Activated CD4-positive, alpha-beta memory T cell treated with anti-CD3 and anti-CD28 coated beads for 36 hours (primary cell): ENCODE measurements around the gene STRN3. TPM values are rescaled to one million over a fixed set of nuclear protein-coding genes. Genes with fewer than 3 reads are reported as not detected.

Source experiments
- CTCF ChIA-PET: fragments of 350-600 bp; sonication (Branson Sonifier 250); formaldehyde crosslinking; loops from one replicate; lab custom pipeline; 2021; ENCODE audit warnings: antibody characterized with exemption, inconsistent platforms; lab: Charles Lee
- POLR2A ChIA-PET: fragments of 350-600 bp; sonication (Branson Sonifier 250); formaldehyde crosslinking; loops from one replicate; lab custom pipeline; 2021; ENCODE audit warnings: antibody characterized with exemption; lab: Charles Lee
- DNase-seq: peaks from one replicate; pipeline ENCODE4 v3.0.0-alpha.2; 2020
- H3K27ac Mint-ChIP-seq: one replicate; pipeline ENCODE4 v1.8.0; 2021; ENCODE audit warnings: mixed read lengths
- H3K27me3 Mint-ChIP-seq: one replicate; pipeline ENCODE4 v1.8.0; 2021; ENCODE audit warnings: mixed read lengths
- H3K36me3 Mint-ChIP-seq: one replicate; pipeline ENCODE4 v1.8.0; 2021; ENCODE audit warnings: mixed read lengths
- H3K4me1 Mint-ChIP-seq: one replicate; pipeline ENCODE4 v1.8.0; 2021; ENCODE audit warnings: low read depth, mixed read lengths
- H3K4me3 Mint-ChIP-seq: one replicate; pipeline ENCODE4 v1.8.0; 2021; ENCODE audit warnings: mild to moderate bottlenecking, mixed read lengths
- H3K9me3 Mint-ChIP-seq: one replicate; pipeline ENCODE4 v1.8.0; 2021; ENCODE audit warnings: mixed read lengths
- intact Hi-C: fragments of 100-400 bp; cut with micrococcal nuclease; formaldehyde crosslinking; loops from one replicate; pipeline ENCODE4 v1.15.1; 2023
- total RNA-seq, 2 experiments: library from RNA; stranded (reverse); gene quantifications; one replicate each; pipeline ENCODE4 v1.2.3, GENCODE V29; 2021

Gene STRN3
- total RNA-seq, 2 experiments from 2014 or later, result 17.4 to 19.4 TPM

DNA sequence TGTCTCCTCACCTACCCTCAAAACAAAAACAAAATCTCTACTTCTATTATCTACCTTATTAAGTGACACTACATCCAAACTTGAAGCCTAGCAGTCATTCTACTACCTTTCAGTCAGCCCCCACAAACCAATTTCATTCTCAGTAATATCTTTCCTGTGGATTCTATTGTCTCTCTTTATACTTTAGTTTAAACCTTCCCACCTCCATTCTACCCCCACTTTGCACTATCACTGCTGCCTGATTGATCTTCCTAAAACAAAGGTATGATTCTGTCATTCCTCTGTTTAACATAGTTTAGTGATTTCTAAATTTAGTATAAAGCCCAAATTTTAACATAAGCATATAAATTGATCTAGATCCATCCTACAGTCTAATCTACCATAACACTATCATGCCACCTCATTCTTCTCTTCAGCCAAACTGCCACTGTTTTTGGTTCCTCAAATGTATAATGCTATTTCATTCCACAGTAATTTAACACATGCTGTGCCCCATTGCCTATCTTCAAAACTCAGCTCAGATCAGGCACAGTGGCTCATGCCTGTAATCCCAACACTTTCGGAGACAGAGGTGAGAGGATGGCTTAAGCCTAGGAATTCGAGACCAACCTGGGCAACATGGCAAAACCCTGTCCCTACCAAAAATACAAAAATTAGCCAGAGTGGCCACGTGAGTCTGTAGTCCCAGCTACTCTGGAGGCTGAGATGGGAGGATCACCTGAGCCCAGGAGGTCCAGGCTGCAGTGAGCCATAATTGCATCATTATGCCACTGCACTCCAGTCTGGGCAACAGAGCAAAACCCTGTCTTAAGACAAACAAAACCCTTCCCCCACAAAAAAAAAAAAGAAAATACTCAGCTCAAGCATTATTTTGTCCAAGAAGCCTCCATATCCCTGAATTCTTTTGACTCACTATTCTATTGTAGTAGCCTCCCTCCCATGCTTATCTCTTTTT lies 3.1 kb upstream of the STRN3 start:
- intact Hi-C loops, result loop anchor here (5.0 to 10.0 kb wide), 3 partner anchors 54 to 1046 kb away; partner anchors contain the start of gene ARHGAP5
- Mint-ChIP-seq H3K4me1 (peaks cover 49% of the 10 kb centered on the region), H3K27me3 (no peaks in the 10 kb centered on the region), H3K27ac (peak overlapping the region; percentile 7), H3K4me3 (no peak overlapping the region), H3K36me3 (no peaks in the 10 kb centered on the region), H3K9me3 (no peaks in the 10 kb centered on the region)
- DNase-seq, result no peak
- POLR2A ChIA-PET, result no interaction called here
- CTCF ChIA-PET, result no interaction called here

DNA sequence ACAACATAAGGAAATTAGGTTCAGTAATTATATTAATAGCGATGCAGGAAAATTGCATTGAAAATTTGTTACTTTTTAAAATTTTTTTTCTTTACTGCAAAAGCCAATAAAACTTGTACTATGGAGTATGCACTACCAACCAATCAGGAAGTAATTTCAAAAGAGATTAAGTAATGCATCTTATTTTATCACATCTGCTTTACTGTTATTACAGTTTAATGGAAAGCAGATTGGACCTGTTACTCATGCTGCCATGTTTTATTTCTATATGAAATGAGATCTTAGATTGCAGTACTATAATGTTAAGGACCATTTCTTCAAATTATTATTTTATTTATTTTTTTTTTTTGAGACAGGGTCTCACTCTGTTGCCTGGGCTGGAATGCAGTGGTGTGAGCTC lies 1.7 kb upstream of the STRN3 start:
- H3K4me1 Mint-ChIP-seq, result peaks cover 57% of the 10 kb centered on the region
- no peaks in the 10 kb centered on the region for H3K27me3 Mint-ChIP-seq
- intact Hi-C loops, result loop anchor here (2.0 to 10.0 kb wide), 4 partner anchors 53 to 1047 kb away; partner anchors contain the start of genes ARHGAP5 and HECTD1
- ChIA-PET POLR2A (no interaction called here), CTCF (interaction anchor here (0.5 kb wide), 1 partner anchor 257 kb away, joined by 3 read pairs; no protein-coding TSS in a partner anchor)
- no peak for DNase-seq
- no peak overlapping the region for H3K4me3 Mint-ChIP-seq
- no peak overlapping the region for H3K27ac Mint-ChIP-seq
- no peaks in the 10 kb centered on the region for H3K9me3 Mint-ChIP-seq
- H3K36me3 Mint-ChIP-seq, result no peaks in the 10 kb centered on the region

DNA sequence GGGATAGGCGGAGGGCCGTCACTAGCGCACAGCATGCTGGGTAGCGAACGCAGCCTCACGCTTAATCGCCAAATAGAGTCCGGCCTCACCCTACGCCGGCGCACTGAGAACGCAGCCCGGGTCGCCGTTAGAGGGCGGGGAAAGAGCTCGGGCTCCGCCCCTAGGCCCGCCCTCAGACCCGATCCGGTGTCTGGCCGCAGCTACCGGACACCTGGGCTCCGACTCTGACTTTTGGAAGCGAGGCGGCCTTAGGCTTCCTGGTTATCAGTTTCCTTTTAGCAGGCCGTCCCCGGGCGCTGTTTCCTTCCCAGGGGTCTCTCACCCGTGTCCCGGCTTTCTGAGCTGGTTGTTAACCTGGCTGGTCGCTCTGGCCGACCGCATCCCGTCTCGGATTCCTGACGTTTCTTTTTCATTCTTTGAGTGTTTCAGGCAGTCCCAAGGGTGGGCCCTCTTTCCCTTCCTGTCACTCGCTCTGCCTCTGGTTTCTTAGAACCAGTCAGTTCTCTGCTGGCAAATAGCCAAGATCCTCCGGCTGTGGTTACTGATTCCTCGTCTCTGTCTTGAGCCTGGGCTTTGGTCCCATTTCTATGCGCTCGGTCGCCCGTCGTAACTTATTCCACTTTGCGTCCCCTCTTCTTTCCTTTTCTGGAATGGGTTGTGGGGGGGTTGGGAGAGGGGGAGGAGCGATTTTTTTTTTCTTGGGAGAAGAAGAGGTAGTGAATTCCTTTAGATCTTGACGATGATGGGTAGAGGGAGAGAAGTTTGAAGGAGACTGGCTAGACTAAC lies 464 bp upstream of the STRN3 start:
- intact Hi-C loops, result loop anchor here (1.0 to 10.0 kb wide), 8 partner anchors 31 to 1048 kb away; partner anchors contain the start of genes ARHGAP5, DTD2, HECTD1 and SCFD1
- Mint-ChIP-seq H3K36me3 (peaks cover under 1% of the 10 kb centered on the region), H3K4me3 (peak overlapping the region; percentile 92), H3K4me1 (peaks cover 56% of the 10 kb centered on the region), H3K27me3 (no peaks in the 10 kb centered on the region), H3K27ac (peak overlapping the region; percentile 91), H3K9me3 (no peaks in the 10 kb centered on the region)
- ChIA-PET POLR2A (interaction anchor here (0.9 to 2.6 kb wide), 5 partner anchors 31 to 181 kb away, joined by 3 to 13 read pairs (median 6); partner anchors contain the start of gene HECTD1), CTCF (interaction anchor here (0.8 to 1.2 kb wide), 4 partner anchors 12 to 181 kb away, joined by 3 read pairs; no protein-coding TSS in a partner anchor)
- DNase-seq, result peak; percentile 95

DNA sequence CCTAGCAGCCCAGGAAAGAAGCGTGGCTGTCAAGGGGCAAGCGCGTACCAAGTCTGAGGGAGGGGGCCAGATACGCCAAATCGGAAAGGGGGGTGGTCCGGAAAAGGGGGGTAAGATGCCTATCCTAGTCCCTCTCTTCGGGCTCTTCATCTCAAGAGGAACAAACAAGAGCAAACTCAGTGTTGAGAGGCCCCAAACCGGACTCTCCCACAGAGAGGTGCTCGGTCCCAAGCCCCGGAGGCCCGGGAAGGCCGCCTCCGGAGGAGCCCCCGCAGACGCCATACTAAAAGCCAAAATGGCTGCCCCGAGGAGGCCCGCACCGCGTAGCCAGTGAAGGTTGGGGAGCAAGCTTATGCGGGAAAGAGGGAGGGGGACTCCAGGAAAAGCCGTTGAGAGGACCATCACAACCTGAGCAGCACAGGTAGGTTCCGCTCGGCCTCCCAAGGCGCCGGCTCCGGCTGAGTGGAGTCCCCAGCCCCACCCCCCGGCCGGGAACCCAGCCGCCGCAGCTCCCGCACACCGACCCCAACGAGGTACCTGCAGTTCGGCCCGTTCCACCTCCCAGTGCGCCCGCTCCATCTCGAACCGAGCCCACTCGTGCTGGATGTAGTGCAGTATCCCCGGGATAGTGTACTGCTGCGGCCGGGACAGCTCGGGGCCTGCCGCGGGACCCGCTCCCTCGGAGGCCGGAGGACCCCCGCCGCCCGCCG lies 657 bp downstream of the STRN3 start, which contains the start of gene AP4S1:
AP4S1 (plus strand) TSS at position 283 of the 710 bp plus-strand sequence. CDS start 40,548 bp downstream, outside the sequence.
- no peaks in the 10 kb centered on the region for H3K27me3 Mint-ChIP-seq
- no peaks in the 10 kb centered on the region for H3K9me3 Mint-ChIP-seq
- peak; percentile 57 for DNase-seq
- intact Hi-C loops, result loop anchor here (1.0 to 10.0 kb wide), 8 partner anchors 30 to 1049 kb away; partner anchors contain the start of genes ARHGAP5, DTD2, HECTD1 and SCFD1
- H3K4me1 Mint-ChIP-seq, result peaks cover 47% of the 10 kb centered on the region
- ChIA-PET CTCF (interaction anchor here (0.9 to 1.2 kb wide), 2 partner anchors 45 to 120 kb away, joined by 3 read pairs; no protein-coding TSS in a partner anchor), POLR2A (interaction anchor here (1.0 to 2.6 kb wide), 3 partner anchors 35 to 183 kb away, joined by 3 to 13 read pairs (median 9); partner anchors contain the start of gene HECTD1)
- H3K36me3 Mint-ChIP-seq, result peaks cover 2% of the 10 kb centered on the region
- peak within 1 kb of the TSS; percentile 91 for H3K27ac Mint-ChIP-seq
- peak within 1 kb of the TSS; percentile 92 for H3K4me3 Mint-ChIP-seq

DNA sequence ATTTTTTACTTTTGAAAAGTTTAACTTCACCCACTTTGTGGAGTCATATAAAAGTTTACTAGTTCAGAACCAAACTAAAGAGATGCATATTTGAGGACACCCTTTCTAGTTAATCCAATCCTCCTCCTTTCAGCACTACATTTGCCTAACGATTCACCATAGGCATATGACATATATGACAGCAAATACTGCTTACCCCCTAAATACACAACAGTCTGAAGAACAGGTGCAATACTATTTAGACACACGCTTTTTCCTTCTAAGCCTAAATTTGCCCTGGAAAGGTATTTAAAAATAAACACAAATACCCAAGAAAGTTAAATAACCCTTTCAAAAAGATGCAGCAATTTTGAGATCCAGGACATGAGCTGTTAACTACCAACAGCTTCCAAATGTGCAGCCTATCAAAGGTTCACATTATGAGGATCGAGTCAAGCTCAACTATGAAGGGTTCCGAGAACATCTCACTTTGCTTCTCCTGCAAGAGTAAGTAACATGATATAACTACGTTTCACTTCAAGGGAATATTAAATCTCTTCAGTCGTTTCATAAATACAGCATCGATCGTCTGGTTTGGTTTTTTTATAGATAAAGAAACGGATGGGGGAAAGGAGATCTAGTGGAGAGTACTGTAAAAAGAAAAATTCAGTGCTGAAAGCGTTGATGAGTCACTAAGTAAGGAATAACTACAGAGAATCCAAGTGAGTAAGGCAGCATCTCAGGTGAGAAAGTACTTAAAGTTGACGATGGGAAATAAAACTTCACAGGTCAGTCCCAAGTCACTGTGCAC lies 1.4 kb downstream of the STRN3 start:
- H3K27me3 Mint-ChIP-seq, result no peaks in the 10 kb centered on the region
- peak overlapping the region; percentile 85 for H3K27ac Mint-ChIP-seq
- H3K4me1 Mint-ChIP-seq, result peaks cover 42% of the 10 kb centered on the region
- no peaks in the 10 kb centered on the region for H3K9me3 Mint-ChIP-seq
- ChIA-PET POLR2A (interaction anchor here (1.9 to 2.6 kb wide), 2 partner anchors 181 to 183 kb away, joined by 9 to 13 read pairs; partner anchors contain the start of gene HECTD1), CTCF (interaction anchor here (1.3 to 1.8 kb wide), 2 partner anchors 44 to 58 kb away, joined by 3 to 5 read pairs; no protein-coding TSS in a partner anchor)
- H3K4me3 Mint-ChIP-seq, result peak overlapping the region; percentile 92
- no peak for DNase-seq
- peaks cover 2% of the 10 kb centered on the region for H3K36me3 Mint-ChIP-seq
- intact Hi-C loops, result loop anchor here (5.0 to 10.0 kb wide), 3 partner anchors 50 to 1050 kb away; partner anchors contain the start of gene ARHGAP5

DNA sequence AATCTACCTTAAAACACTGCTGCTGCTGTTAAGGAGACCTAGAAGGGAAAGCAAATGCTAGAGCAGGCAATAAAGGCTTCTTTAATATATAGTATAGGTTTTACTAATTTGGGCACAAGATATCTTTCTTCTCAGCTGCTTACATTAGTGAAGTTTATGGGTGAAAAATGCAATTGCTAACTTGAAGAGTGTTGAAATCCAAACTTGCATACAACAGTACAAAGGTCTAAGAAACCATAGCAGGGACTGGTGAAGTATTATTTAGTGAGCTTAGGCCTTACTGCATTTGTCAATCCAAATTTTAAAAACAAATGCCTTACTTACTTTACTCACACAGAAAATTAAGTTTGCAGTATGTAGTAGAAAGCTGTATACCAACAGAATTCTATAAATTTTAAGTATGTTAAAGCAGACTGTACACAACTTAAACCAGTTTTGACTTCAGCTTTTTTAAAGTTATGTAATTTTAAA lies 2.1 kb downstream of the STRN3 start:
- intact Hi-C loops, result loop anchor here (10.0 kb wide), 2 partner anchors 49 to 1051 kb away; partner anchors contain the start of gene ARHGAP5
- POLR2A ChIA-PET, result interaction anchor here (0.6 kb wide), 1 partner anchor 339 kb away, joined by 3 read pairs; no protein-coding TSS in a partner anchor
- CTCF ChIA-PET, result interaction anchor here (1.3 to 1.8 kb wide), 2 partner anchors 43 to 58 kb away, joined by 3 to 5 read pairs; no protein-coding TSS in a partner anchor

DNA sequence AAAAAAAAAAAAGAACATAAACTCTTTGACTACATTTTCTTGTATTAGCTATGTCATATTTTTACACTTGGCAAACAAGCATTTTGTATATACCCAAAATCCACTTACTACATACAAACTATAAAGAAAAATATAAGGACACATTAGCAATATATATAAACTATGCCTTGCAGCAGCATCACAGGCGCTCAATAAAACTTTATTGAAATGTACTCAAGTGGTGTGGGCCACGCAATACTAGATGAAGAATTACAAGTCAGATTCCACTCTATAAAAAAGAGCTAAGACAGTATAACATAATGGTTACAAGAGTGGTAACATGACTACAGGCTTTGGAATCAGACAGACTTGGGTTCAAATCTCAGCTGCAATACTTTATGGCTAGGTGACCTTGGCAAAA lies 3.8 kb downstream of the STRN3 start:
- intact Hi-C loops, result loop anchor here (10.0 kb wide), 2 partner anchors 48 to 1052 kb away; partner anchors contain the start of gene ARHGAP5
- peaks cover 2% of the 10 kb centered on the region for H3K36me3 Mint-ChIP-seq
- H3K9me3 Mint-ChIP-seq, result no peaks in the 10 kb centered on the region
- H3K27ac Mint-ChIP-seq, result no peak overlapping the region
- POLR2A ChIA-PET, result no interaction called here
- no peak overlapping the region for H3K4me3 Mint-ChIP-seq
- CTCF ChIA-PET, result no interaction called here
- peaks cover 29% of the 10 kb centered on the region for H3K4me1 Mint-ChIP-seq
- DNase-seq, result no peak
- H3K27me3 Mint-ChIP-seq, result no peaks in the 10 kb centered on the region

More for the DNA sequence above, 2.1 kb downstream of the STRN3 start:
- DNase-seq, result no peak
- H3K27ac Mint-ChIP-seq, result peak overlapping the region; percentile 19
- H3K4me1 Mint-ChIP-seq, result peaks cover 36% of the 10 kb centered on the region
- H3K27me3 Mint-ChIP-seq, result no peaks in the 10 kb centered on the region
- H3K36me3 Mint-ChIP-seq, result peaks cover 2% of the 10 kb centered on the region
- peak overlapping the region; percentile 17 for H3K4me3 Mint-ChIP-seq
- no peaks in the 10 kb centered on the region for H3K9me3 Mint-ChIP-seq

DNA sequence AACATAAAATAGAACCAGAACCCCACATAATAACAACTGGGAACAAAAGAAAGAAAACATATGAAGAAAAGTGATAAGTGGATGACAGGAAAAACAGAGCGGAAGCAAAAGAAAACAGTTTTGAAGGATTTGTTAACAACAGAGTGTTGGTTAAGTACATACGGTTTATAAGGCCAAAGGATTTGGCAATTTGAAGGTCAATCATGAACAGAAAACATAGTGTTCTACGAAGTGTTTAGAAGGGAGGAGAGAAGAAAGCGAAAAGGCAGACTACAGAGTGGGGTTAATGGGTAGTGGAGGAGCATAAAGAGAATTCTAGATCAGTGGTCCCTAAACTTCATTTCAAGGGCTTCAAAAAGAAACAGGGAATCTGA lies 4.6 kb downstream of the STRN3 start:
- no peak for DNase-seq
- CTCF ChIA-PET, result no interaction called here
- POLR2A ChIA-PET, result no interaction called here
- H3K36me3 Mint-ChIP-seq, result peaks cover 2% of the 10 kb centered on the region
- H3K9me3 Mint-ChIP-seq, result no peaks in the 10 kb centered on the region
- H3K4me3 Mint-ChIP-seq, result no peak overlapping the region
- intact Hi-C loops, result loop anchor here (10.0 kb wide), 2 partner anchors 47 to 1053 kb away; partner anchors contain the start of gene ARHGAP5
- H3K27me3 Mint-ChIP-seq, result no peaks in the 10 kb centered on the region
- H3K27ac Mint-ChIP-seq, result no peak overlapping the region
- peaks cover 23% of the 10 kb centered on the region for H3K4me1 Mint-ChIP-seq

DNA sequence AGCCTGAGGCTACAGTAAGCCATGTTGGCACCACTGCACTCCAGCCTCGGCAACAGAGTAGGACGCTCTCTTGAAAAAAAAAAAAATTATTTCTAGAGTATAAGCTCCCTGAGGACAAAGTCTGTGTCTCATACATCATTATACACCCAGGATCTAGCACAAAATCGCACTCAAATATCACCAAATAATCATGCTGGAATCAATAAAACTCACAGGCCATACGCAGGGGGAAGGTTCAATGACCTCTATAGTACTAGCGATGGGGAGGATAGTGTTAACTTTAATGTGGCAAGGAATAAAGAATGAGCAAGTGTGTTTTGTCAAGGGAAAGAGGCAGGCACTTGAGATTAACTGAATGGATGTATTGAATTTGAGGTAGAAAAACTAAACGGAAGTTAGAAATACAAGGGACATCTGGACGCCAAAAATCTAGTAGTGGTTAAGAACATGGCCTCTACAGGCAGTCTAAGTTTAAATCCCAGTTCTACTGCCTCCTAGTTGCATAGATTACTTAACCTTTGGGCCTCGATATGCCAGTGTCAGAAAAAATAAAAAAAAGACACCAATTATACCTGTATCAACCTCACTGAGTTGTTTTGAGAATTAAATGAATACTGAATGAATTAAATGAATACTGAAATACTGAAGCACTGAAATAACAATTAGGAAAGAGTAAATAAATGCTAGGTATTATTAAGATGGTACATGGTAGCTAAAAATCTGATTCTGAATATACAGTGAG lies 5.2 kb downstream of the STRN3 start:
- intact Hi-C loops, result loop anchor here (10.0 kb wide), 2 partner anchors 46 to 1054 kb away; partner anchors contain the start of gene ARHGAP5
- Mint-ChIP-seq H3K9me3 (no peaks in the 10 kb centered on the region), H3K27me3 (no peaks in the 10 kb centered on the region), H3K27ac (no peak overlapping the region), H3K4me3 (no peak overlapping the region), H3K4me1 (peaks cover 23% of the 10 kb centered on the region), H3K36me3 (peaks cover 2% of the 10 kb centered on the region)
- no peak for DNase-seq
- ChIA-PET POLR2A (no interaction called here), CTCF (no interaction called here)
